ENCODE data around the gene MSI2.

The MSI2 gene

GRCh38 chr17:57318913-57319312 lies 62.6 kb downstream of the MSI2 start:
- no peak for DNase-seq (ENCODE audit: low spot score)

- DNase-seq (ENCODE audit: low spot score): no peak
Measured at GRCh38 chr17:57319806-57320205, 63.5 kb downstream of the MSI2 start.

- no peak for DNase-seq (ENCODE audit: low spot score)
Measured at GRCh38 chr17:57323391-57323790, 67.1 kb downstream of the MSI2 start.

DNA sequence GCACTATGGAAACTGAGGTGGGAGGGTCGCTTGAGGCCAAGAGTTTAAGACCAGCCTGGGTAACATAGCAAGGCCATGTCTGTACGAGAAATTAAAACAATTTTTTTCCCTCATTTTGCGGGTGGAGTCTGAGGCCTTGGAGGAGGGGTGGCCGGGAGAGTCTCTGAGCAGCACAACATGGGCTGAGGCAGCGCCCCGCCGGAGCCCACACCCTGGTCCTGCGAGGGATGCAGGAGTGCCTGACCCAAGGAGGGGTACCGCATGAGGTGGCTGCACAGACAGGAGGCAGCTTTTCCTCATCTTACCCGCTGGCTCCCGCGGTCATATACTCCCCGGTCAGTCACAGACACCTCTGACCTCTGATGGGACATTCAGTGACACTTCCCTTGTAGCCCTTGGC lies 67.7 kb downstream of the MSI2 start:
- DNase-seq (ENCODE audit: low spot score): no peak

DNA sequence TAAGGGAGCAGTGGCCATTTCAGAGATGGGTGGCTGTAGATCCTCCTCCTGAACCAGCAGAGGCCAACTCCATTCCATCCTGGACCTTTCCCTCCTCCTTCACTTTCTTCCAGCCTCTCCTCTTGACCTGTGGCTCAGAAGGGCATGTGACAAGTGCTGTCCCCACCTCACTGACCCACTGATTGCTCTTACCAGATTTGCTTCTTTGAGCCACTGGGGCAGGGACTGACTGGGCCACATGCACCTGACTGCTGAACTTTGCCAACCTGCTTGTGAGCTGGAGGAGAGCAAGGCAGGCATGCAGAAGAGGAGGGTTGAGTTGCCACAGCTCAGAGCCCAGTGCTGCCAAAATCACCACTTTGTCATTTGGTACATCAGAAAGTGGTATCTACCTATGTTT lies 68.3 kb downstream of the MSI2 start:
- no peak for DNase-seq (ENCODE audit: low spot score)

GRCh38 chr17:57326336-57326735 lies 70.0 kb downstream of the MSI2 start:
- DNase-seq (ENCODE audit: low spot score): no peak

DNA sequence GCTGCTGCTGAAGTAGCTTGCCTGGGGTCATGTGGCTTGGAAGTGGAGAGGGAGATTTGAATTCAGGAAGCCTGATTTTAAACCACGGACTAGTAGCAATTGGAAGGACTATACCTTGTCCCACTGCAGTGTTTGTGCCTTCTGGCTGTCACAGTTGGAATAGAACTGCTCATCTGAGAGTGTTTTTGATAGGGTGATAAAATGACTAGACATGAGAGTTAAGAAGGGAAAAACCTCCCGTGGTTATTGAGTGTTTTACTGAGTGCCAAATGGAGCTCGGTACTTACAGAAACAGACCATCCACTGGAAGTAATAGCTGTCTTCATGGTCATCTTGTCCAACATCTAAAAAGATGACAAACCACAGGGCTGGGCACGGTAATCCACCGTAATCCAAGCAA lies 70.4 kb downstream of the MSI2 start:
- no peak for DNase-seq (ENCODE audit: low spot score)

DNA sequence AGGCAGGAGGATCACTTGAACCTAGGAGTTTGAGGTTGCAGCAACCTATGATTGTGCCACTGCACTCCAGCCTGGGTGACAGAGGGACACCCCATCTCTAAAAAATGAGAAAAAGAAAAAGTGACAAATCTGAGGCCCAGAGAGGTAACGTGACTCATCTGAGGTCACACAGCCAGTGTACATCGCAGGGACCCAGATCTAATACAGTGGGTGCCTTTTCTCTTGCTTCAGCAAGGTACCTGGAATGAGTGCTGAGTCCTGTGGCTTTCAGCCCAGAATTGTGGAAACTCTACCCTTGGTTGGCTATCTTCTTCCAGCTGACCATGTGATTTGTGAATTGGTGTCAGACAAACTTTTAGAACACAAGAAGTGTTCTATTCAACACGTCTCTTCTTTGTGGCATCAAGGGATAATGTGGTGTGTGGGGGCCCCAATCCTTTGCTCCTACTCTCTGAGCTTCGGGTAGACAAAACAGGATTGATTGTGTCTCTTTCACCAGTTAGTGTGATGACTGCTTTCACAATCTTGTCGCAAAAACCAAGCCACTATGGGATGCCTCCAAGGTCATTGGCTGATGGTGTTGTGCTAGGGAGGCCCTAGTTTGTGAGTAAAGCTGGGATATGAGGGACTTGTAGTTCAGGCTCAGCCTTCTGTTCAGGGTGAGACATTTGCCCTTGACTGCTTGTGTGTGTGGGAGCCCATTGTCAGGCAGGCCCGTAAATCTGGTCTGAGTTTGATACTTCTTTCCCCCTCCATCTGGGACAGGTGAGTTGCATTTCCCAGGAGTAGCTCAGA lies 71.0 kb downstream of the MSI2 start:
- DNase-seq (ENCODE audit: low spot score): no peak

- DNase-seq (ENCODE audit: low spot score): no peak
Measured at GRCh38 chr17:57328109-57328882, 72.0 kb downstream of the MSI2 start.

DNA sequence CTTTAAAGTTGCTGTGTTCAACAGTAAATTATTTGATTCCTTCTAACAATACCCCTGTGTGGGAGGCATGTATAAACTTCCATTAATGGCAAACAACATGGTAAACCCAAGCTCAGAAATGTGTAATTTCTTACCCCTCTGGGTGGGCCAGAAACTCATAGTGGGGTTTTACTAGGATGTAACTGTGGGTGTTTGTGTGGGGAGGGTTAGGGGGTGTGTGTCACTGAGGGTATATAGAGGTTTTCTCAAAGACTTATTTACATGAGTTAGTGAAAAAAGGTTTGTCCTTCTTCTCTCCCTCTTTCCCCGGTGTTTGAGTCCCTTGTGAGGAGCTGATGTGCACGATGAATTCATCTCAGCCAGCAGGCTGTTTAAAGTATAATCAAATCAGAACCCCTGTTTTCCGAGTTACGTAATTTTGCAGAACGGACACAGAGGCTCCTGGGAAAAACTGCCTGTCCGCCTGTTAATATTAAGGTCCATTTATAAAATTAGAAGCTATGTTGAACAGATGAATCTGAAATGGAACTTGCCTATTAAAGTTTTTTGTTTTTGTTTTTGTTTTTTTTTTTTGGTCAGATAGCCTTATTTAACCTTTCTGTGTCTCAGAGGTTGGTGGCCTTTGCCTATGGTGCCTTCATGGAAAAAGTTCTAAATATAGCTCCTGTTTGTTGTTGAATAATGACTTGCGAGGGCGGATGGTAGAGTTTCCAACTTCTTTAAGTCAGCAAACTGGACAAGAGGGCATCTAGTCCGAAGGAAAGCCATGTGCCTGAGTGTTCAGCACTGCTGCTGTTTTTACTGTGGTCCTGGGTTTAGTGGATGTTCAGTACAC lies 73.3 kb downstream of the MSI2 start:
- DNase-seq (ENCODE audit: low spot score): no peak

DNA sequence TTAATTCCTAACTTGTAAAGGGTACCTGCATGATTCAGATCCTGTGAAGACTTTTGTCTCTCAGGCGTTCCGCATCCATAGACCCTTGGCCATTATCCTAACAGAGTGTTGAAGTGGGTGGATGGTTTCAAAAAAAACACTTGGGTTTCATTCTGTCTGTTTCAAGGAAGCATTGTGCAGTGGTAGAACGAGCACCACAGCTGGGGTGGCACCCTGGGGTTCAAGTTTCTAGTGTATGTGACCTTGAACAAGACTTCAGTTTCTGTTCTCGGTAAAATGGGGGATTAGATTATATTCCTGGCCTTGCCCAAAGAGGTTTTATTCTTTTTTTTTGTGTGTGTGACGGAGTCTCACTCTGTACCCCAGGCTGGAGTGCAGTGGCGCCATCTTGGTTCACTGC lies 74.3 kb downstream of the MSI2 start:
- DNase-seq (ENCODE audit: low spot score): no peak

DNA sequence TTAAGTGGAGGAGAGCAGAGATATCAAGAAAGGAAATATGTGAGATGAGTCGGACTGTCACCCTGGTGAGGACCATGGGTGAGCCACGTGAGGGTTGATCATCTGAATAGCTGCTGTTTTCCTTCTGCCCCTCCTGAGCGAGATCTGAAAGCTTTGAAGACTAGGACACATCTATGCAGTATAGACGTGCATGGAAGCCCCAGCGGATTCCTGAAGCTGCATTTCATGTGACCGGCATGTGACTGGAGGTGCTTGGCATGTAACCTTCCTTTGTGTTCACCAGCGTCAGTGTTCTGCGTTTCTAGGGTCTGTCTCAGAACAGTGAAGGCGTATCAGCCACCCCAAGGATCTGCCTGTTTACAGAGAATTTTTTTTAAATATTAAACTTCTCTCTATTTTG lies 75.1 kb downstream of the MSI2 start:
- no peak for DNase-seq (ENCODE audit: low spot score)

GRCh38 chr17:57332501-57332900 lies 76.2 kb downstream of the MSI2 start:
- no peak for DNase-seq (ENCODE audit: low spot score)

- DNase-seq (ENCODE audit: low spot score): no peak
Measured at GRCh38 chr17:57335195-57335792, 79.0 kb downstream of the MSI2 start.

DNA sequence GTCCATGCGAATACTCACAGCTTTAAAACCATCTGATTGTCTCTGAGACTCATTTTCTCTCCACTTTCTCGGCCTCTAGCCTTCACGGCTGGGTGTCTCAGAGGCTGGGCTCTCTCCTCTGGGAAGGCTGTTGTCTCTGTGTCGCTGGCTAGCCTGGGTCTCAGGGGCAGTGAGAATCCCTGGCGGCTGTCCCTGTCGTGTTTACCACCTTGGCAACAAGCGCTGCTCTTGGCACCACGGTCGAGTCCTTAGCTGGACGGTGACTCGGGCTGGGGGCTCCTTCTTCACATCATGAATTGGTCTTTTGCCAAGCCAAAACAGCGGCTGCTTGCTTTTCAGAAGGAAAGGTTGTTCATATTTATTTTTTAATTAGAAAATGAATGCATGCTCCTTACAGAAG lies 81.1 kb downstream of the MSI2 start:
- no peak for DNase-seq (ENCODE audit: low spot score)

DNA sequence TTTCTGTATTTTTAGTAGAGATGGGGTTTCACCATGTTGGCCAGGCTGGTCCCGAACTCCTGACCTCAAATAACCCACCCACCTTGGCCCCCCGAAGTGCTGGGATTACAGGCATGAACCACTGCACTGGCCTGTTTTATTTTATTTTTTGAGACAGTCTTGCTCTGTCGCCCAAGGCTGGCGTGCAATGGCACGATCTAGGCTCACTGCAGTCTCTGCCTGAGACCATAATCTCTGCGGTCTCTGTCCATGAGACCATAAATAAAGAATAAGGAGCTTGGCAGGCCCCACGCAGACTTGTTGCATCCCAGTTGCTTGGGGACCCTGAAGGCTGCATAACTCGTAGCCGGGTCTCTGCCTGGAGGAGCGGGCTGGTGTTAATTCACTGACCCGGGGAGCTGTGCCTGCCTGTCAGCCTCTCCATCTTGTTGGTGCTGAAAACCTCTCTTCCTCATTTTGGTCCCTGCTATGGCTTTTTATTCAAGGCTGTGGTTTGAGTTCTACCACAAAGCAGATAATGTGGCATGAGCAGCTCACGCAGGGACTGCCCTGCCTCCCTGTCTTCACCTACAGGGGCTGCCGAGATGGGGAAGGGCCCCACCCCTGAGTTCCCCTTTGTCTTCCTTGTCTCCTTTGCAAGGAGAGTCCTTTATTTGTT lies 82.1 kb downstream of the MSI2 start:
- no peak for DNase-seq (ENCODE audit: low spot score)

GRCh38 chr17:57340160-57340981 lies 84.0 kb downstream of the MSI2 start:
- DNase-seq (ENCODE audit: low spot score): no peak

GRCh38 chr17:57341611-57342540 lies 85.6 kb downstream of the MSI2 start:
- DNase-seq (ENCODE audit: low spot score): no peak

DNA sequence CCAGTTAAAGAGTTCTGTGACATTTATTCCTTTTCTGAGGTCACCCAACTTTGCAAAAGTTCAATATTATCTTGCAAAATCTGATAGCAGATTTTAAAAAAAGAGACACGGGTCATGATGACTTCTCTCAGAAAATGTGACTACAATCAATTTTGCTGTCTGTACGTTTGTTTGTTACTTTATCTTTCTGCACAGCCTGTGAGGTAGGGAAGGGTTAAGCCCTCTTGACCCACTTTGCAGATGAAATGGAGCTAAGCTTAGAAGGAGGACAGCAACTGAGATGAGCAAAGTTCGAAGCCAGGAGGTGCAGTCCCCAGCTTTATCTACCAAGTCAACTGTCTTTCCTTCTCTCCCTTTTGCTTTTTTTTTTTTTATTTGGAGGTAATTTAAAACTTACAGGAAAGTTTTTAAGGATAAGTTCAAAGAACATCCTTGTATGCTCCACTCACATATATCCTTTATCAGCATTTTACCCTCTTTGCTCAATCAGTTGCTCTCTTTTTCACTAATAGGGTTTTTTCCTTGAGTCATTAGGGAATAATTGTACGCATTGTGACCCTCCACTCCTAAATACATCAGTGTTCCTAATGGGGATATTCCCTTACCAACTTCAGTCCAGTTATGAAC lies 86.8 kb downstream of the MSI2 start:
- no peak for DNase-seq (ENCODE audit: low spot score)

Measured in ecto neural progenitor cell (in vitro differentiated cells).